Mucosa of gallbladder (tissue), 1 donor: ENCODE data around the gene CD83. TPM values are rescaled to one million over a fixed set of nuclear protein-coding genes. Genes with fewer than 3 reads are reported as not detected.

Experiments used
- total RNA-seq: library from RNA; stranded (reverse); gene quantifications from one replicate; pipeline ENCODE4 v1.2.1, GENCODE V29; 2021
- donor health status: DM: no; HTN: no; CAD: no.

CD83 gene
- total RNA-seq, 1 donor from 2014 or later: 5.8 TPM

Other genes starting within 250 kb of the CD83 start
- 0.14 TPM for gene RNF182, start 192.8 kb upstream of the CD83 start, total RNA-seq